ENCODE results near the gene KREMEN1.

Gene KREMEN1

GRCh38 chr22:29072193-29072978, 449 bp upstream of the KREMEN1 start:
- H3K4me3 ChIP-seq (ENCODE audit: low read depth, low read length) = peak overlapping the region; percentile 50
- no peak for TF ChIP-seq CTCF (IDR thresholded peaks at IDR 0.05; ENCODE audit: low read depth, low read length)

- peak overlapping the region; percentile 51 for H3K4me3 ChIP-seq (ENCODE audit: low read depth, low read length)
- TF ChIP-seq CTCF (IDR thresholded peaks at IDR 0.05; ENCODE audit: low read depth, low read length) = no peak
Measured at GRCh38 chr22:29073618-29074275, 912 bp downstream of the KREMEN1 start.

- H3K4me3 ChIP-seq (ENCODE audit: low read depth, low read length) = no peak overlapping the region
Measured at GRCh38 chr22:29074276-29074772, 1.5 kb downstream of the KREMEN1 start.

GRCh38 chr22:29078036-29078868, 5.4 kb downstream of the KREMEN1 start:
- no peak overlapping the region for H3K4me3 ChIP-seq (ENCODE audit: low read depth, low read length)

More at GRCh38 chr22:29074276-29074772, 1.5 kb downstream of the KREMEN1 start:
- no peak for TF ChIP-seq CTCF (IDR thresholded peaks at IDR 0.05; ENCODE audit: low read depth, low read length)

GRCh38 chr22:29078869-29079207, 6.0 kb downstream of the KREMEN1 start:
- no peak for TF ChIP-seq CTCF (IDR thresholded peaks at IDR 0.05; ENCODE audit: low read depth, low read length)
- no peak overlapping the region for H3K4me3 ChIP-seq (ENCODE audit: low read depth, low read length)

More at GRCh38 chr22:29078036-29078868, 5.4 kb downstream of the KREMEN1 start:
- no peak for TF ChIP-seq CTCF (IDR thresholded peaks at IDR 0.05; ENCODE audit: low read depth, low read length)

GRCh38 chr22:29079218-29079901, 6.5 kb downstream of the KREMEN1 start:
- H3K4me3 ChIP-seq (ENCODE audit: low read depth, low read length) = no peak overlapping the region
- no peak for TF ChIP-seq CTCF (IDR thresholded peaks at IDR 0.05; ENCODE audit: low read depth, low read length)

All from WI38 (cell line).